AG09319 (cell line): ENCODE results near the gene RFX3.
A peak's percentile ranks its signal among the peaks of the same experiment; 100 is the strongest.

Source experiments
- DNase-seq: peaks from one replicate; pipeline ENCODE4 v3.0.0-alpha.2; 2010; ENCODE audit warnings: low read depth; ENCODE audit errors: extremely low read depth
- TF ChIP-seq, protein P1 (sequence below): IDR thresholded peaks from 2 replicates; pipeline ENCODE4 v1.5.1; 2011; ENCODE audit warnings: low read depth, mild to moderate bottlenecking, inconsistent platforms, low read length, moderate library complexity

RFX3 gene

DNA sequence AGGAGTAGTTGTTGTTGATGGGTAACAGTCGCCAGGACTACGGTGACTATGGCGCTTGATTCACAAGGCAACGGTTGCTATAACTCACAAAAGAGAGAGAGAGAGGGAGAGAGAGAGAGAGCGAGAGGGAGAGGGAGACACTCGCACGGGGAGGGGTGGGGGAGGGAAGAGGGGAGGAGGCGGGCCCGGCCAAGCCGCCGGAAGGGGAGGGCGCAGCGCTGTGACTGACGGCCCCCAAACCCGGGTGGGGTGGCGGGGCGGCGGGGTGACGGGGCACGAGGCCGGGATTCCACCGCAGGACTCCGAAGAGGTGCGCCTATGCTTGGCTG, at the start of gene RFX3:
Gene RFX3, minus strand, starts transcription at position 166 of the 329 bp plus-strand sequence. CDS start 130,413 bp downstream, outside the sequence.
- TF ChIP-seq, protein P1, sequence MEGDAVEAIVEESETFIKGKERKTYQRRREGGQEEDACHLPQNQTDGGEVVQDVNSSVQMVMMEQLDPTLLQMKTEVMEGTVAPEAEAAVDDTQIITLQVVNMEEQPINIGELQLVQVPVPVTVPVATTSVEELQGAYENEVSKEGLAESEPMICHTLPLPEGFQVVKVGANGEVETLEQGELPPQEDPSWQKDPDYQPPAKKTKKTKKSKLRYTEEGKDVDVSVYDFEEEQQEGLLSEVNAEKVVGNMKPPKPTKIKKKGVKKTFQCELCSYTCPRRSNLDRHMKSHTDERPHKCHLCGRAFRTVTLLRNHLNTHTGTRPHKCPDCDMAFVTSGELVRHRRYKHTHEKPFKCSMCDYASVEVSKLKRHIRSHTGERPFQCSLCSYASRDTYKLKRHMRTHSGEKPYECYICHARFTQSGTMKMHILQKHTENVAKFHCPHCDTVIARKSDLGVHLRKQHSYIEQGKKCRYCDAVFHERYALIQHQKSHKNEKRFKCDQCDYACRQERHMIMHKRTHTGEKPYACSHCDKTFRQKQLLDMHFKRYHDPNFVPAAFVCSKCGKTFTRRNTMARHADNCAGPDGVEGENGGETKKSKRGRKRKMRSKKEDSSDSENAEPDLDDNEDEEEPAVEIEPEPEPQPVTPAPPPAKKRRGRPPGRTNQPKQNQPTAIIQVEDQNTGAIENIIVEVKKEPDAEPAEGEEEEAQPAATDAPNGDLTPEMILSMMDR, result no peak

DNA sequence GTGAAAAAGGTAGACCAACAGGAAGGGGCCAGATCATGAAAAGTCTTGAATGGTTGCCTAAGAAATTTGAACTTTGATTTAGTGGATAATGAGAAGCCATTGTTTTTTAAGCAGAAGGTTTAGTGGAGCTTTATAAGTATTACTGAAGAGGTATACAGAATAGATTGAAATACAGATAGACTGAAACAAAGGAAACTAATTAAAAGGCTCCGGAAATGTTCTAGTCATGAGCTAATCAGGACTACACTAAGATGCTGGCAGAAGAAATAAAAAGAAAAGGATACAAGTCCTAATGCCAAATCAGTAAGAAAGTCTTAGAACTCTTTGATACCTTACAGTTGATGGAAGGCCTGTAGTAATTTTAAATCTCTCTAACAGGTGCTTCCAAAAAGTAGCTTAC, 45.7 kb upstream of the RFX3 start:
- no peak for DNase-seq

More for the DNA sequence above, at the start of gene RFX3:
- peak; percentile 97 for DNase-seq

DNA sequence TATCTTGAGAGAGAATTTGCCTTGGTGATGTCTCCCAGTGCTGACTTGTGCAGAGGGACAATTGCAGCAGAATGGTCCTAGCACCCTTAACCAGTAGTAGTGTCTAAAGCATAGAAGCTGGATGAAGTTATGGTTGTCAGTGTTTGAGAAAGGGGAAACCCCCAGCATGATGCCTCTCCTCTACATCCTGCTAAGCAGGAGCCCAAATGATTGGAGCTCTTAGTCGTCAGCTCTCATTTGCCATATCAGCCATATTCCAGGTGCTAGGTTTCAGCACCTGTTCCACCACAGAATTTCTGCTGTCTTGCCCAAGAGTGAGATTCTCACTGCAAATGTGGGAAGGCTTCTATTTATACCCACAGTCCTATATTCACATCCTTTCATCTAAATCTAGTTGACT, 43.7 kb upstream of the RFX3 start:
- DNase-seq, result no peak
- TF ChIP-seq, protein P1, result no peak

More for the DNA sequence above, 45.7 kb upstream of the RFX3 start:
- TF ChIP-seq, protein P1, result no peak

DNA sequence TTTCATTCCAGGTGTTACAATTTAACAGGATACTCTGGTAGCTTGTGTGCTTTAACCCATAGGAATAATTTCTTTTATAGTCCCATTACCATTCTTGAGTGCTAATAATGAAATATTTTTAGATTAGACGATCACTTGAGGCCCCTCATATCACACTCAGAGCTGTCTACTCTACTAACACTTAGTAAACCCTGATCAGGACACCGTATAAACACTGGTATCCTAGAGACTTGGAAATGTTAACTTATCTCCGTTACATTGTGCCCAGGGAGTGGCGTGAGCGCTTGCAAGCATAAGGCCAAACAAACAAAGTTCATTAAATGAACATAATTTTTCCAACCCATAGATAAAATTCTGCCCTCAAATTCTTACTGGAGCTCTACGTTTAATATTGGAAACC, 42.2 kb upstream of the RFX3 start:
- DNase-seq, result no peak
- TF ChIP-seq, protein P1, result no peak

DNA sequence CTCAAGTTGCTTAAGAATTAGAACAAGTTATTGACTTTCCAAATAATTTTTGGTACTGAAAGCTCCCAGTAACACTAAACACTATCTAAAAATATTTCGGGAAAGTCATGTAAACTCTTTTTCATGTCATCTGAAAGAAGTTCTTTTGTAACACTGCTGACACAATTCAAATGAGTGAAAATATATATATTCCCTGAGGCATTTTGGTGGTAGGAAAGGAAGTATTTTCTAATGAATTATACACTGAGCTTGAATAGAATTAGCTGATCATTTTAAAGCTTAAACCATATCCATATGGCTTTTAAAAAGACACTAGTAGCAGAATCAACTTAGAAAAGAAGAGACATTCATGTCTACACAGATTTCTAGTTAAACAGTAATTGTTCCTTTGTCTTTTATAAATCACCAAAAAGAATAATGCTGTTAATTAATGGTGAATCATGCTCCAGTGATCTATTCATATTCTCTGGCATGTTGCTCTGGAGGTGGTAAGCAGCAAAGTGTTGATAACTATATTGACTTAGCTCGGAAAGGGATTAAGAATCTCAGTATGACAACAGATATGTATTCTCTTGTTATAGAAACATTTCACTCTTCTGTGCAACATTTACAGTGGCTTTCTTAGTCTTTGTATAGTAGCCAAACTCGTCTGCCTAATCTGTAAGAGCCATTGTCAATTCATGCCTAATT, 27.4 kb upstream of the RFX3 start:
- TF ChIP-seq, protein P1, result no peak
- DNase-seq, result no peak

DNA sequence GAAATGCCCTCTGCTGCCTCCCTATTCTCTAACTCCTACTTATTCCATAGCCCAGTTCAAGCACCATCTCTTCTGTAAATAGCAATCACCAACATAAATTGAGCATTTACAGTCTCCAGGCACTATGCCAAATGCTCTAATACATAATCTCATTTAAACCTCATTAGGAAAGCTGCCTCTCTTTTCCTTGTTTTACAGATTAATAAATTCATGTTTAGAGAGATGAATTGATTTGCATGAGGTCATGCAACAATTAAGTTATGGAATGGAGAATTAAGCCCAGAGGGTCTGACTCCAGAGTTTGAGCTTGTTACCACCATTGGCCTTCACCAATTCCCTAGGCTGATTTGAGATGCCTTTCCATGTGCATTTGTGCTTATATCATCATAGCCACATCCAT, 23.4 kb upstream of the RFX3 start:
- DNase-seq, result no peak
- TF ChIP-seq, protein P1, result no peak

DNA sequence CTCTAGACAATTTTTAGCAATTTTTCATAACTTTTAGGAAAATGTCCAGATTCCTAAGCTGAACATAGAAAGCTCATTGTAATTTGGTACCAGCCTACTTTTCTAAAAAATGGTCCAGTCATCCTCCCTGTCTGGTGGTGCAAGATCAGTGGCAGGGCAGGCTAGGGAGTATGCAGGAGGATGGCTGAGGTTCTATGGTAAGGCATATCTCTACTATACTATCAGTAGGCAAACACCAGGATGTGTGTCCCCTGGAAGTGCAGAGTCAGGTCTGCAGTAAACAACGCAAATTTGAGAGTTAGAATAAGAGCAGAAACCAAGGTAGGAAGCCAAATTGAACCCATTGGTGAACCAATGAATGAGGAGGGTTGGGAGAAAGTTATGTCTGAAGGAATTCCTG, 22.8 kb upstream of the RFX3 start:
- TF ChIP-seq, protein P1, result no peak

More for the DNA sequence above, 22.8 kb upstream of the RFX3 start:
- DNase-seq, result no peak
